Measurements from ENCODE around the gene RSPO3. TPM values are rescaled to one million over a fixed set of nuclear protein-coding genes. Genes with fewer than 3 reads are reported as not detected.

The RSPO3 gene
- total RNA-seq, 1 donor from 2014 or later, result 26.3 TPM

DNA sequence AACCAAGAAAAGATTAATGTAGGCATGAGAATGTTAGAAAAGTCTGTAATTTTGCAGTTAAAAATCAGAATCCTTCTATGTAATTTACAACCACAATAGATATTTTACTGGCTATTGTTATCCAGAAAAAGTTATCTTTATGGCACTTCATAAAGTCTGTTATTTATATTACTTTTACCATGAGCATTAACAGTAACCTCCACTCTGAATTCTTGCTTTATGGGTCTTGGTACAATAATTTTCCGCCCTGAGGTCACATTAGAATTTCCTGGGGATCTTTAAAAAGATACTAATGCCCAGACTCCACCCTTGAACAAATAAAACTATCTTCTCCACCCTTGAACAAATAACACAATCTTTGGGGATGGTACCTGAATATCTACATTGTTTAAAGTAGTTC lies 9.6 kb downstream of the RSPO3 start:
- Mint-ChIP-seq H3K4me3 (no peak overlapping the region), H3K4me1 (peaks cover 34% of the 10 kb centered on the region), H3K9me3 (no peaks in the 10 kb centered on the region), H3K27ac (no peak overlapping the region), H3K36me3 (no peaks in the 10 kb centered on the region), H3K27me3 (ENCODE audit: low read depth) (peaks cover 16% of the 10 kb centered on the region)
- TF ChIP-seq, protein P1, sequence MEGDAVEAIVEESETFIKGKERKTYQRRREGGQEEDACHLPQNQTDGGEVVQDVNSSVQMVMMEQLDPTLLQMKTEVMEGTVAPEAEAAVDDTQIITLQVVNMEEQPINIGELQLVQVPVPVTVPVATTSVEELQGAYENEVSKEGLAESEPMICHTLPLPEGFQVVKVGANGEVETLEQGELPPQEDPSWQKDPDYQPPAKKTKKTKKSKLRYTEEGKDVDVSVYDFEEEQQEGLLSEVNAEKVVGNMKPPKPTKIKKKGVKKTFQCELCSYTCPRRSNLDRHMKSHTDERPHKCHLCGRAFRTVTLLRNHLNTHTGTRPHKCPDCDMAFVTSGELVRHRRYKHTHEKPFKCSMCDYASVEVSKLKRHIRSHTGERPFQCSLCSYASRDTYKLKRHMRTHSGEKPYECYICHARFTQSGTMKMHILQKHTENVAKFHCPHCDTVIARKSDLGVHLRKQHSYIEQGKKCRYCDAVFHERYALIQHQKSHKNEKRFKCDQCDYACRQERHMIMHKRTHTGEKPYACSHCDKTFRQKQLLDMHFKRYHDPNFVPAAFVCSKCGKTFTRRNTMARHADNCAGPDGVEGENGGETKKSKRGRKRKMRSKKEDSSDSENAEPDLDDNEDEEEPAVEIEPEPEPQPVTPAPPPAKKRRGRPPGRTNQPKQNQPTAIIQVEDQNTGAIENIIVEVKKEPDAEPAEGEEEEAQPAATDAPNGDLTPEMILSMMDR (IDR thresholded peaks at IDR 0.05; ENCODE audit: unreplicated experiment), result no peak
- no peak for DNase-seq (ENCODE audit: low spot score in 2 of 2, unreplicated experiment in 2 of 2)

DNA sequence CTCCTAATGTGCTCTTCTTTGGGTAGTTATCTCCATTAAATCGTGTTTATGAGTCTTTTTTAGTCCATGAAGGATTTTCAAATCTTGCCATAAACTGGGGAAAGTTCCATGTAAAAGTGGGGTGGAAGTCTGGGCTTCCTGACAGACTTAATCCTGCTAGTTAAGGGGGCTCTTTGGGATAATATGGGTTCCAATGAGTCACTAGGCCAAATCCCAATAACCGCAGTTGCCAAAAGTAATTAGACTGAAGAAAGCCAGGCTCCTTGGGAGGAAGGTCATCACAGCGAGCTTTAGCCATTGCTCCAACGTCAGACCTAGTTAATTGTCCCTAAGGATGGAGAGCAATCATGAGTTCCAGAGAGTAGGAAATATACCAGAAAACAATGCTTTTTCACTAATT lies 10.8 kb downstream of the RSPO3 start:
- Mint-ChIP-seq H3K4me1 (peaks cover 30% of the 10 kb centered on the region), H3K4me3 (no peak overlapping the region), H3K27ac (peak overlapping the region; percentile 23), H3K9me3 (no peaks in the 10 kb centered on the region), H3K27me3 (ENCODE audit: low read depth) (peaks cover 9% of the 10 kb centered on the region), H3K36me3 (no peaks in the 10 kb centered on the region)
- TF ChIP-seq, protein P1 (IDR thresholded peaks at IDR 0.05; ENCODE audit: unreplicated experiment), result no peak
- no peak for DNase-seq (ENCODE audit: low spot score in 2 of 2, unreplicated experiment in 2 of 2)

DNA sequence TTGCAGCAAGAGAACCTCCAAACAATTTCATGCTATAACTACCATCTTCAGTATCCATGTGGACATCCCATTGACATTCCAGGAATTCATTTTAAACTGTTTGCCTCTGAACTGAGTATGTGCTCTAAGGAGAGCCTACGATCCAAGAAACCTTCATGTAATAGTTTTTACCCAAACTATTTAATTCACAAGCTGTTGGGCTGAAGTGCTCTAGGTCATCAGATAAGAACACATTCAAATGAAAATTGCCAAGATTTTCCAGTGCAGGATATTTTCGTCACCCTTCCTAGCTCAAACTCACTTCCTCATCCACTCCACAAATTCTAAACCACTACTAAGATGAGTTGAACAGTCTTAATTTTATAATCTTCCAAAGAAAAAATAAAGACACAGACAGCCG lies 12.8 kb downstream of the RSPO3 start:
- no peak overlapping the region for H3K4me3 Mint-ChIP-seq
- H3K27ac Mint-ChIP-seq, result no peak overlapping the region
- TF ChIP-seq, protein P1 (IDR thresholded peaks at IDR 0.05; ENCODE audit: unreplicated experiment), result no peak
- H3K27me3 Mint-ChIP-seq (ENCODE audit: low read depth), result peaks cover 4% of the 10 kb centered on the region
- no peaks in the 10 kb centered on the region for H3K36me3 Mint-ChIP-seq
- no peak for DNase-seq (ENCODE audit: low spot score in 2 of 2, unreplicated experiment in 2 of 2)
- no peaks in the 10 kb centered on the region for H3K9me3 Mint-ChIP-seq
- H3K4me1 Mint-ChIP-seq, result peaks cover 24% of the 10 kb centered on the region

DNA sequence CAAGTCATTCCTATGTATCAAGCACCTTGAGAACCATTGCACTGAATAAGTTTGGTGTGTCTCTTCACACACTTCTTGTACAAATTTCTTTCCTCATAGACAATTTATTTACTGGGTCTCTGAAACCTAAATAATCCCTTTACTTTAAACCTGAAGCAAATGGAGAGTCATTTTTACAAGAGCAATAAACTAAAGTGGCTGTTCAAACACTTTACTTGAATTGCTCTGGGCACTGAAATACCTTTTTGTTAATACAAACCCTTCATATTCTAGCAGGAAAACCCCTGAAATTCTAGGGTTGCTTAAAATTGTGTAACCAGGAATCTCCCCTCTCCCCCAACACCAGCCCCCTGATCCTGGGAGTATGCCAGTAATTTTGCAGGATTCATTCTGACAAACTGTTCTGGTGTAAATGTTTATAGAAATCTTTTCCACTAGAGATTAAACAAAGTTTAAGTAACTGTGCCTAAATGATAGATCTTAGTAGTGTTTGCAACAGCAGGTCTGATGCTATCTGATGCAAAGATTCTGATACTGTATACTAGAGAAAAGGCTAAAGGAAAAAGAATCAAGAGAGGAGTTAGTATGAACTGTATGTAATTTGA lies 13.4 kb downstream of the RSPO3 start:
- peaks cover 24% of the 10 kb centered on the region for H3K4me1 Mint-ChIP-seq
- no peak for DNase-seq (ENCODE audit: low spot score in 2 of 2, unreplicated experiment in 2 of 2)
- H3K9me3 Mint-ChIP-seq, result no peaks in the 10 kb centered on the region
- peaks cover under 1% of the 10 kb centered on the region for H3K27me3 Mint-ChIP-seq (ENCODE audit: low read depth)
- no peaks in the 10 kb centered on the region for H3K36me3 Mint-ChIP-seq
- no peak overlapping the region for H3K4me3 Mint-ChIP-seq
- no peak overlapping the region for H3K27ac Mint-ChIP-seq
- TF ChIP-seq, protein P1 (IDR thresholded peaks at IDR 0.05; ENCODE audit: unreplicated experiment), result no peak

DNA sequence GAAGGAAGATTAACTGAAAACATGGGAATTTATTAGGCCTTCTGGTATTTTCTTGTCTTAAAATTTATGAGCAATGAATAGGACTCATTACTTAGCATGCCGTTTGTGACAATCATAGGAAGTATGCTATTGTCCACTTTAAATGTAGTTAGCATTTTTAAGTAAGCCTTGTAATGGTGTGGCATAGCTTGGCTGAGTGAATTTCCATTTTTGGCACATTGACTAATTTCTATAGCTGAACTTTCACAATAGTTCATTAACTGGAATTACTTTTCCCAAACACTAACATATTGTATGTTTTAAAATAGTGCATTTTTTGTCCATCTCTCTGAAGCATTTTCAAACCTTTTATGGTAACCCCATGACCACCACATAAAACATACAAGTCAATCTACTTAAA lies 15.7 kb downstream of the RSPO3 start:
- no peak for DNase-seq (ENCODE audit: low spot score in 2 of 2, unreplicated experiment in 2 of 2)
- TF ChIP-seq, protein P1 (IDR thresholded peaks at IDR 0.05; ENCODE audit: unreplicated experiment), result no peak
- Mint-ChIP-seq H3K4me3 (no peak overlapping the region), H3K27ac (no peak overlapping the region), H3K9me3 (no peaks in the 10 kb centered on the region), H3K36me3 (no peaks in the 10 kb centered on the region), H3K27me3 (ENCODE audit: low read depth) (no peaks in the 10 kb centered on the region), H3K4me1 (peaks cover 24% of the 10 kb centered on the region)

DNA sequence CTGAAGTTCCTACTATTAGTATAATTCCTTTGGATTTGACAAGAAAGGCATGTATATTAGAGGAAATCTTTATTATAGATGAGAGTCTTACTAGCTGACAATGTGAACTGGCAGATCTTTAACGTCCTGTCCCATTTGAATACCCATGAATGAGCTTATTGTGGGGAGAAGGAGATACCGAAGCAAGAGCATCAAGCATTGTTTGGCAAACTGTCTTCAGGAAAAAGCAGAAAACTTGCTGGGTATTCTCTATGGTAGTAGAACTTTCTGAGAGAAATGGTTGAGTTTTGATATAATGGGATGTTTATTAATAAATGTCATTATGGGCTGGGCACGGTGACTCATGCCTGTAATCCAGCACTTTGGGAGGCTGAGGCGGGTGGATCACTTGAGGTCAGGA lies 18.3 kb downstream of the RSPO3 start:
- no peak for DNase-seq (ENCODE audit: low spot score in 2 of 2, unreplicated experiment in 2 of 2)
- Mint-ChIP-seq H3K9me3 (no peaks in the 10 kb centered on the region), H3K4me3 (no peak overlapping the region), H3K36me3 (no peaks in the 10 kb centered on the region), H3K27me3 (ENCODE audit: low read depth) (no peaks in the 10 kb centered on the region), H3K4me1 (peaks cover 7% of the 10 kb centered on the region), H3K27ac (no peak overlapping the region)
- TF ChIP-seq, protein P1 (IDR thresholded peaks at IDR 0.05; ENCODE audit: unreplicated experiment), result no peak

Data from mesothelial cell of epicardium (in vitro differentiated cells).